ENCODE measurements around the gene UBTD2. TPM values are rescaled to one million over a fixed set of nuclear protein-coding genes. Genes with fewer than 3 reads are reported as not detected.

The UBTD2 gene
- polyA plus RNA-seq, 1 donor from 2014 or later: 89.9 TPM

- H3K9me2 ChIP-seq (ENCODE audit: insufficient read depth, low read length): no peaks in the 10 kb centered on the region
- no peaks in the 10 kb centered on the region for H3K79me2 ChIP-seq (replicated peaks; ENCODE audit: insufficient read depth, low read length)
- no peak overlapping the region for H3K27ac ChIP-seq (ENCODE audit: low read length)
- no peaks in the 10 kb centered on the region for H3K9me3 ChIP-seq (ENCODE audit: low read length)
- no peak overlapping the region for H2AFZ ChIP-seq (ENCODE audit: low read depth, low read length)
- H3K4me2 ChIP-seq (ENCODE audit: low read length): no peak overlapping the region
- H3F3A ChIP-seq (ENCODE audit: insufficient read depth, low read length, poor library complexity, severe bottlenecking): no peaks in the 10 kb centered on the region
- no peaks in the 10 kb centered on the region for H3K36me3 ChIP-seq (ENCODE audit: insufficient read depth, low read length)
- no peaks in the 10 kb centered on the region for H4K20me1 ChIP-seq (ENCODE audit: insufficient read depth)
- H3K9ac ChIP-seq (ENCODE audit: low read length): no peak overlapping the region
- H3K4me3 ChIP-seq (ENCODE audit: low read length): no peak overlapping the region
- TF ChIP-seq MXI1 (conservative IDR thresholded peaks at IDR 0.05; ENCODE audit: poor library complexity, severe bottlenecking) (no peak), EZH2 (IDR thresholded peaks at IDR 0.05; ENCODE audit: borderline replicate concordance, insufficient read depth, low read length, poor library complexity, severe bottlenecking) (no peak)
- TF ChIP-seq, protein P1, sequence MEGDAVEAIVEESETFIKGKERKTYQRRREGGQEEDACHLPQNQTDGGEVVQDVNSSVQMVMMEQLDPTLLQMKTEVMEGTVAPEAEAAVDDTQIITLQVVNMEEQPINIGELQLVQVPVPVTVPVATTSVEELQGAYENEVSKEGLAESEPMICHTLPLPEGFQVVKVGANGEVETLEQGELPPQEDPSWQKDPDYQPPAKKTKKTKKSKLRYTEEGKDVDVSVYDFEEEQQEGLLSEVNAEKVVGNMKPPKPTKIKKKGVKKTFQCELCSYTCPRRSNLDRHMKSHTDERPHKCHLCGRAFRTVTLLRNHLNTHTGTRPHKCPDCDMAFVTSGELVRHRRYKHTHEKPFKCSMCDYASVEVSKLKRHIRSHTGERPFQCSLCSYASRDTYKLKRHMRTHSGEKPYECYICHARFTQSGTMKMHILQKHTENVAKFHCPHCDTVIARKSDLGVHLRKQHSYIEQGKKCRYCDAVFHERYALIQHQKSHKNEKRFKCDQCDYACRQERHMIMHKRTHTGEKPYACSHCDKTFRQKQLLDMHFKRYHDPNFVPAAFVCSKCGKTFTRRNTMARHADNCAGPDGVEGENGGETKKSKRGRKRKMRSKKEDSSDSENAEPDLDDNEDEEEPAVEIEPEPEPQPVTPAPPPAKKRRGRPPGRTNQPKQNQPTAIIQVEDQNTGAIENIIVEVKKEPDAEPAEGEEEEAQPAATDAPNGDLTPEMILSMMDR (IDR thresholded peaks at IDR 0.05; ENCODE audit: poor library complexity, severe bottlenecking): no peak
- H3K27me3 ChIP-seq (ENCODE audit: insufficient read depth, low read depth, low read length): no peaks in the 10 kb centered on the region
Observed at GRCh38 chr5:172311026-172311425, 27.5 kb upstream of the UBTD2 start.

DNA sequence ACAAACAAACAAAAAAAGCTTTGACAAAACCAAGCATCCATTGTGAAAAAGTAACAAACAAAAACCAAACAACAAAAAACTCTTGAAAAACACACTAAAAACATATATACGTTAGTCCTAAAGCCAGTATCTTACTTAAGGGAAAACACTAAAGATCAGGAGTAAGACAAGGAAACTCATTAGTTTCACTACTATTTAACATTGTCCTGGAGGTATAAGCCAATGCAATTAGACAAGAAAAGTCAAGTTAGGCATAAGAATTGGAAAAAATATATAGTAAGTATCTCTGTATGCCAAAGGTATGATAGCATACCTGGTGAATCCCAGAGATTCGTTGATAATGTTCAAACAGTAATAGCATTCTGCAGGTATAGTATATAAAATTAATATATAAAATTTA is 21.8 kb upstream of the UBTD2 start:
- no peak overlapping the region for H3K4me3 ChIP-seq (ENCODE audit: low read length)
- TF ChIP-seq POLR2AphosphoS5 (IDR thresholded peaks at IDR 0.05) (no peak), EP300 (conservative IDR thresholded peaks at IDR 0.05; ENCODE audit: poor library complexity, severe bottlenecking) (no peak), RAD21 (conservative IDR thresholded peaks at IDR 0.05) (no peak), SMC3 (conservative IDR thresholded peaks at IDR 0.05; ENCODE audit: poor library complexity) (no peak), MXI1 (conservative IDR thresholded peaks at IDR 0.05; ENCODE audit: poor library complexity, severe bottlenecking) (no peak), TAF1 (IDR thresholded peaks at IDR 0.05; ENCODE audit: low read depth) (no peak), EZH2 (IDR thresholded peaks at IDR 0.05; ENCODE audit: borderline replicate concordance, insufficient read depth, low read length, poor library complexity, severe bottlenecking) (no peak)
- TF ChIP-seq, protein P2, sequence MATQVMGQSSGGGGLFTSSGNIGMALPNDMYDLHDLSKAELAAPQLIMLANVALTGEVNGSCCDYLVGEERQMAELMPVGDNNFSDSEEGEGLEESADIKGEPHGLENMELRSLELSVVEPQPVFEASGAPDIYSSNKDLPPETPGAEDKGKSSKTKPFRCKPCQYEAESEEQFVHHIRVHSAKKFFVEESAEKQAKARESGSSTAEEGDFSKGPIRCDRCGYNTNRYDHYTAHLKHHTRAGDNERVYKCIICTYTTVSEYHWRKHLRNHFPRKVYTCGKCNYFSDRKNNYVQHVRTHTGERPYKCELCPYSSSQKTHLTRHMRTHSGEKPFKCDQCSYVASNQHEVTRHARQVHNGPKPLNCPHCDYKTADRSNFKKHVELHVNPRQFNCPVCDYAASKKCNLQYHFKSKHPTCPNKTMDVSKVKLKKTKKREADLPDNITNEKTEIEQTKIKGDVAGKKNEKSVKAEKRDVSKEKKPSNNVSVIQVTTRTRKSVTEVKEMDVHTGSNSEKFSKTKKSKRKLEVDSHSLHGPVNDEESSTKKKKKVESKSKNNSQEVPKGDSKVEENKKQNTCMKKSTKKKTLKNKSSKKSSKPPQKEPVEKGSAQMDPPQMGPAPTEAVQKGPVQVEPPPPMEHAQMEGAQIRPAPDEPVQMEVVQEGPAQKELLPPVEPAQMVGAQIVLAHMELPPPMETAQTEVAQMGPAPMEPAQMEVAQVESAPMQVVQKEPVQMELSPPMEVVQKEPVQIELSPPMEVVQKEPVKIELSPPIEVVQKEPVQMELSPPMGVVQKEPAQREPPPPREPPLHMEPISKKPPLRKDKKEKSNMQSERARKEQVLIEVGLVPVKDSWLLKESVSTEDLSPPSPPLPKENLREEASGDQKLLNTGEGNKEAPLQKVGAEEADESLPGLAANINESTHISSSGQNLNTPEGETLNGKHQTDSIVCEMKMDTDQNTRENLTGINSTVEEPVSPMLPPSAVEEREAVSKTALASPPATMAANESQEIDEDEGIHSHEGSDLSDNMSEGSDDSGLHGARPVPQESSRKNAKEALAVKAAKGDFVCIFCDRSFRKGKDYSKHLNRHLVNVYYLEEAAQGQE (IDR thresholded peaks at IDR 0.05; ENCODE audit: borderline replicate concordance): no peak
- TF ChIP-seq, protein P1 (IDR thresholded peaks at IDR 0.05; ENCODE audit: poor library complexity, severe bottlenecking): no peak

More for the DNA sequence above, 21.8 kb upstream of the UBTD2 start:
- no peaks in the 10 kb centered on the region for H3K36me3 ChIP-seq (ENCODE audit: insufficient read depth, low read length)
- no peaks in the 10 kb centered on the region for H3F3A ChIP-seq (ENCODE audit: insufficient read depth, low read length, poor library complexity, severe bottlenecking)
- H3K9ac ChIP-seq (ENCODE audit: low read length): no peak overlapping the region
- no peak overlapping the region for H3K27ac ChIP-seq (ENCODE audit: low read length)
- H3K4me2 ChIP-seq (ENCODE audit: low read length): no peak overlapping the region
- H3K9me2 ChIP-seq (ENCODE audit: insufficient read depth, low read length): no peaks in the 10 kb centered on the region
- H3K79me2 ChIP-seq (replicated peaks; ENCODE audit: insufficient read depth, low read length): no peaks in the 10 kb centered on the region
- no peak overlapping the region for H2AFZ ChIP-seq (ENCODE audit: low read depth, low read length)
- no peaks in the 10 kb centered on the region for H3K9me3 ChIP-seq (ENCODE audit: low read length)
- H3K27me3 ChIP-seq (ENCODE audit: insufficient read depth, low read depth, low read length): no peaks in the 10 kb centered on the region
- no peaks in the 10 kb centered on the region for H4K20me1 ChIP-seq (ENCODE audit: insufficient read depth)
